ENCODE measurements around the gene NSUN3.

The NSUN3 gene

GRCh38 chr3:94132777-94133176 is 69.9 kb downstream of the NSUN3 start:
- no peak for TF ChIP-seq CTCF (IDR thresholded peaks at IDR 0.05; ENCODE audit: low read depth, low read length)
- no peak for DNase-seq (ENCODE audit: low read depth, low spot score)
- H3K4me3 ChIP-seq (ENCODE audit: low read depth, low read length) = no peak overlapping the region
- in situ Hi-C loops (cut with HindIII; ENCODE audit: low sequenced_read_pairs) = no loop called here

DNA sequence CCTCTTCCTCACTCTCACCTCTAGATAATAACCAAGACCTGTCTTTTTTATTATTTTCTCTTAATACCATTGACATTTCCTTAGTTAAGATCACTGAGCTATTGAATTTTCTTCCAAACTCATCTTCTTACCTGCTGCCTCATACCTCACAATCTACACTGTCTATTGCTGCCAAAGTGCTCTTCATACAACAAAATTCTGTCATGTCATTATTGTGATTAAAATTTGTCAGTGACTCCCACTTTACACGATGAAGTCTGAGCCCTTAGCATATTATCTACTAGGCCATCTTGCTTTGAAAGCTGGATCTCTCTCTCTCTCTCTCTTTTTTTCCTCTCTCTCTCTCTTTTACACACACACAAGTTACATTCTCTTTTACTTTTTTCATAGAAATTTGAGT is 73.3 kb downstream of the NSUN3 start:
- no peak for TF ChIP-seq CTCF (IDR thresholded peaks at IDR 0.05; ENCODE audit: low read depth, low read length)
- in situ Hi-C loops (cut with HindIII; ENCODE audit: low sequenced_read_pairs) = no loop called here
- no peak overlapping the region for H3K4me3 ChIP-seq (ENCODE audit: low read depth, low read length)
- DNase-seq (ENCODE audit: low read depth, low spot score) = no peak

DNA sequence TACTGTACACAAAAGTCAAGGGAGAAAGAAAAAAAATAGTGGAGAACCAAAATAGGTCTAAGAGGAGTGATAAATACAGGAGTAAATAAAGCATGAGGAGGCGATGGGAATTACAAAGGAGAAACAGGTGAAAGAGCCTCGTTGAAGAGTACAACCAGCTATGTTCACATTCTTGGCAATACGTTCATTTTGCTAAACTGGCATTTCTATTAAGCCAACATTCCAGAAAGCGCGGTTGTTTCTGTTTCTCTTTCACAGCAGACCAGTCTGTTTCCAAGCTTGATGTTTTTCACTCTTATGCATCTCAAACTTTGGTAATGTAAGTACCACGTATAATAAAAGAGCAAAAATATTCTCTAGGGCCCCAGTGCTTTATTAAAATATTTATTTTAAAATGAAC is 74.5 kb downstream of the NSUN3 start:
- no peak for TF ChIP-seq CTCF (IDR thresholded peaks at IDR 0.05; ENCODE audit: low read depth, low read length)
- in situ Hi-C loops (cut with HindIII; ENCODE audit: low sequenced_read_pairs) = no loop called here
- H3K4me3 ChIP-seq (ENCODE audit: low read depth, low read length) = no peak overlapping the region
- DNase-seq (ENCODE audit: low read depth, low spot score) = peak; percentile 33

- no peak for TF ChIP-seq CTCF (IDR thresholded peaks at IDR 0.05; ENCODE audit: low read depth, low read length)
- in situ Hi-C loops (cut with HindIII; ENCODE audit: low sequenced_read_pairs) = no loop called here
- no peak overlapping the region for H3K4me3 ChIP-seq (ENCODE audit: low read depth, low read length)
- DNase-seq (ENCODE audit: low read depth, low spot score) = no peak
These were observed 83.6 kb downstream of the NSUN3 start for GRCh38 chr3:94146455-94146854.

DNA sequence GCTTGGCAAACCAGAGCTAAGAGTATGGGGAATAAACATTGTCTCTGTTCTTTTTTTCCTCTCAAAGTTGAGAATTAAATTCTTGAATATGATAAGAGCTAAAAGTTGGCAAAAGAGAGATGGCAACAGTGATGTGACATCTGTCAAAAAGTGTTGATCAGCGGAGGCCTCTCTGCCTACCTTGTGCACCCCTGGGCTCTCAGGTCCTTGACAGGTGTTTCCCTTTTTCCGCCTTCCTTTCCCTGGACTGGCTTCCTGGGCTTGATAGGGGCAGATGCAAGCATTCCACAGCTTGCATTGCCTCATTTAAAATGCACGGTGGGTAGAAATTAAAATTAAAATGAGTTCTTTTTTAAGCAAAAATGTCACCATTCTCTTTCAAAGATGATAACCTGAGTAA is 84.2 kb downstream of the NSUN3 start:
- no peak for DNase-seq (ENCODE audit: low read depth, low spot score)
- in situ Hi-C loops (cut with HindIII; ENCODE audit: low sequenced_read_pairs) = no loop called here
- H3K4me3 ChIP-seq (ENCODE audit: low read depth, low read length) = no peak overlapping the region
- no peak for TF ChIP-seq CTCF (IDR thresholded peaks at IDR 0.05; ENCODE audit: low read depth, low read length)

- no peak overlapping the region for H3K4me3 ChIP-seq (ENCODE audit: low read depth, low read length)
- no peak for TF ChIP-seq CTCF (IDR thresholded peaks at IDR 0.05; ENCODE audit: low read depth, low read length)
- in situ Hi-C loops (cut with HindIII; ENCODE audit: low sequenced_read_pairs) = no loop called here
- DNase-seq (ENCODE audit: low read depth, low spot score) = no peak
These were observed 87.3 kb downstream of the NSUN3 start for GRCh38 chr3:94150113-94150512.

- no peak overlapping the region for H3K4me3 ChIP-seq (ENCODE audit: low read depth, low read length)
- in situ Hi-C loops (cut with HindIII; ENCODE audit: low sequenced_read_pairs) = no loop called here
- no peak for TF ChIP-seq CTCF (IDR thresholded peaks at IDR 0.05; ENCODE audit: low read depth, low read length)
- DNase-seq (ENCODE audit: low read depth, low spot score) = no peak
These were observed 93.8 kb downstream of the NSUN3 start for GRCh38 chr3:94156626-94157025.

Data from astrocyte of the spinal cord (primary cell).